H9 (cell line): Measurements from ENCODE around the gene KCTD16. TPM values are rescaled to one million over a fixed set of nuclear protein-coding genes. Genes with fewer than 3 reads are reported as not detected.

Experiments used
- DNase-seq: peaks from one replicate; pipeline ENCODE4 v3.0.0-alpha.2; 2017
- H2AFZ ChIP-seq: one replicate; pipeline ENCODE4 v1.6.1; 2013; ENCODE audit warnings: mild to moderate bottlenecking, low read length, control low read depth, moderate library complexity
- H2AK5ac ChIP-seq: 2 replicates; pipeline ENCODE4 v1.6.1; 2013; ENCODE audit warnings: low read length, control low read depth, mixed read lengths; ENCODE audit not compliant: insufficient read length
- H2BK120ac ChIP-seq: one replicate; pipeline ENCODE4 v1.6.1; 2013; ENCODE audit warnings: low read depth, mild to moderate bottlenecking, low read length, control low read depth, inconsistent platforms; ENCODE audit not compliant: poor library complexity, severe bottlenecking
- H2BK12ac ChIP-seq: 2 replicates; pipeline ENCODE4 v1.6.1; 2013; ENCODE audit warnings: low read length, control low read depth, mixed read lengths, low read depth; ENCODE audit not compliant: insufficient read length
- H2BK15ac ChIP-seq: 2 replicates; pipeline ENCODE4 v1.6.1; 2013; ENCODE audit warnings: low read depth, low read length, control low read depth
- H2BK20ac ChIP-seq: one replicate; pipeline ENCODE4 v1.6.1; 2013; ENCODE audit warnings: low read depth, mild to moderate bottlenecking, low read length, control low read depth, inconsistent platforms; ENCODE audit not compliant: poor library complexity, severe bottlenecking
- H2BK5ac ChIP-seq: 2 replicates; pipeline ENCODE4 v1.6.1; 2013; ENCODE audit warnings: low read length, control low read depth, mixed read lengths; ENCODE audit not compliant: insufficient read length
- H3K14ac ChIP-seq: 2 replicates; pipeline ENCODE4 v1.6.1; 2013; ENCODE audit warnings: low read length, control low read depth; ENCODE audit not compliant: insufficient read depth
- H3K18ac ChIP-seq: 2 replicates; pipeline ENCODE4 v1.6.1; 2013; ENCODE audit warnings: low read depth, mild to moderate bottlenecking, mixed read lengths, low read length, control low read depth; ENCODE audit not compliant: insufficient read length
- H3K23ac ChIP-seq: 2 replicates; pipeline ENCODE4 v1.6.1; 2013; ENCODE audit warnings: low read length, control low read depth, mixed read lengths, low read depth; ENCODE audit not compliant: insufficient read length
- H3K23me2 ChIP-seq: 2 replicates; pipeline ENCODE4 v1.6.1; 2013; ENCODE audit warnings: low read depth, mild to moderate bottlenecking, mixed read lengths, low read length, control low read depth; ENCODE audit not compliant: insufficient read length, poor library complexity, severe bottlenecking
- H3K27ac ChIP-seq: 2 replicates; pipeline ENCODE4 v1.5.1; 2013; ENCODE audit warnings: low read length, control low read depth, mixed read lengths, low read depth; ENCODE audit not compliant: insufficient read length
- H3K27me3 ChIP-seq: 2 replicates; pipeline ENCODE4 v1.6.1; 2013; ENCODE audit warnings: low read length, control low read depth, inconsistent platforms; ENCODE audit not compliant: insufficient read depth
- H3K4ac ChIP-seq: 2 replicates; pipeline ENCODE4 v1.6.1; 2013; ENCODE audit warnings: low read depth, mild to moderate bottlenecking, control low read depth, inconsistent platforms, low read length, moderate library complexity
- H3K4me1 ChIP-seq: 2 replicates; pipeline ENCODE4 v1.6.1; 2013; ENCODE audit warnings: low read length, control low read depth, inconsistent platforms; ENCODE audit not compliant: insufficient read depth
- H3K4me2 ChIP-seq: 2 replicates; pipeline ENCODE4 v1.6.1; 2013; ENCODE audit warnings: low read length, control low read depth, mixed read lengths; ENCODE audit not compliant: insufficient read length, insufficient read depth
- H3K56ac ChIP-seq: 2 replicates; pipeline ENCODE4 v1.6.1; 2013; ENCODE audit warnings: low read depth, mild to moderate bottlenecking, mixed read lengths, low read length, control low read depth; ENCODE audit not compliant: insufficient read length
- H3K79me1 ChIP-seq: 2 replicates; pipeline ENCODE4 v1.6.1; 2013; ENCODE audit warnings: low read depth, mild to moderate bottlenecking, moderate library complexity, low read length, control low read depth, inconsistent platforms; ENCODE audit not compliant: insufficient read depth, poor library complexity, severe bottlenecking
- H3K79me2 ChIP-seq: 2 replicates; pipeline ENCODE4 v1.6.1; 2013; ENCODE audit warnings: low read length, control low read depth, inconsistent platforms; ENCODE audit not compliant: insufficient read depth
- H3K9ac ChIP-seq: 2 replicates; pipeline ENCODE4 v1.6.1; 2013; ENCODE audit warnings: low read length, control low read depth, mixed read lengths; ENCODE audit not compliant: insufficient read length; ENCODE audit errors: extremely low read depth
- H3K9me3 ChIP-seq: one replicate; pipeline ENCODE4 v1.6.1; 2013; ENCODE audit warnings: low read depth, low read length, inconsistent platforms; ENCODE audit not compliant: control insufficient read depth
- H3T11ph ChIP-seq: one replicate; pipeline ENCODE4 v1.6.1; 2013; ENCODE audit warnings: mild to moderate bottlenecking, low read length, control low read depth, inconsistent platforms
- H4K20me1 ChIP-seq: one replicate; pipeline ENCODE4 v1.6.1; 2013; ENCODE audit not compliant: control insufficient read depth, insufficient read length, insufficient read depth
- H4K5ac ChIP-seq: 2 replicates; pipeline ENCODE4 v1.6.1; 2013; ENCODE audit warnings: low read depth, mild to moderate bottlenecking, mixed read lengths, low read length, control low read depth; ENCODE audit not compliant: insufficient read length
- H4K8ac ChIP-seq: replicated peaks from 2 replicates; pipeline ENCODE4 v1.6.1; 2013; ENCODE audit warnings: low read length, control low read depth, mixed read lengths, low read depth; ENCODE audit not compliant: insufficient read length
- H4K91ac ChIP-seq: 2 replicates; pipeline ENCODE4 v1.6.1; 2013; ENCODE audit warnings: low read depth, mild to moderate bottlenecking, moderate library complexity, mixed read lengths, low read length, control low read depth; ENCODE audit not compliant: insufficient read length
- H3K27ac Mint-ChIP-seq, 3 experiments: 2 replicates in 2 of 3; 3 replicates in 1 of 3; pipeline ENCODE4 v1.8.0; 2020 to 2021; ENCODE audit warnings: mixed read lengths in 3 of 3, mild to moderate bottlenecking in 1 of 3, moderate library complexity in 1 of 3
- H3K27me3 Mint-ChIP-seq: 2 replicates; pipeline ENCODE4 v1.8.0; 2021; ENCODE audit warnings: low read depth, mild to moderate bottlenecking, moderate library complexity, mixed read lengths
- H3K36me3 Mint-ChIP-seq, 3 experiments: 2 replicates in 2 of 3; 3 replicates in 1 of 3; pipeline ENCODE4 v1.8.0; 2020 to 2021; ENCODE audit warnings: low read depth in 3 of 3, mixed read lengths in 3 of 3; ENCODE audit not compliant: insufficient read depth in 1 of 3
- H3K4me1 Mint-ChIP-seq, 2 experiments: 2 replicates each; pipeline ENCODE4 v1.8.0; 2020; ENCODE audit warnings: mixed read lengths in 2 of 2
- H3K4me3 Mint-ChIP-seq, 2 experiments: 2 replicates in 1 of 2; 3 replicates in 1 of 2; pipeline ENCODE4 v1.8.0; 2020 to 2021; ENCODE audit warnings: mild to moderate bottlenecking in 2 of 2, mixed read lengths in 2 of 2, moderate library complexity in 1 of 2
- H3K9me3 Mint-ChIP-seq, 2 experiments: 2 replicates in 1 of 2; 3 replicates in 1 of 2; pipeline ENCODE4 v1.8.0; 2020; ENCODE audit warnings: mild to moderate bottlenecking in 2 of 2, mixed read lengths in 2 of 2, moderate library complexity in 1 of 2
- CTCF ChIP-seq: fragments of 200-600 bp; sonication (generic); conservative IDR thresholded peaks from 3 replicates; pipeline ENCODE4 v1.8.0; 2021; ENCODE audit warnings: antibody characterized with exemption, mild to moderate bottlenecking
- WGBS: extraction: QIAGEN DNeasy Blood & Tissue Kit; methylation state at CpG from one replicate; pipeline ENCODE4 v1.1.7; 2013; ENCODE audit warnings: missing lambda C conversion rate, low lambda C conversion rate, mixed read lengths; ENCODE audit not compliant: insufficient read length; ENCODE audit errors: extremely low coverage; 5-methylcytosine and 5-hydroxymethylcytosine counted together
- total RNA-seq: library from RNA; stranded (reverse); gene quantifications from 2 replicates; pipeline ENCODE4 v1.2.1, GENCODE V29; 2021

The KCTD16 gene
- total RNA-seq, 1 experiment from 2014 or later: 0.09 TPM

DNA sequence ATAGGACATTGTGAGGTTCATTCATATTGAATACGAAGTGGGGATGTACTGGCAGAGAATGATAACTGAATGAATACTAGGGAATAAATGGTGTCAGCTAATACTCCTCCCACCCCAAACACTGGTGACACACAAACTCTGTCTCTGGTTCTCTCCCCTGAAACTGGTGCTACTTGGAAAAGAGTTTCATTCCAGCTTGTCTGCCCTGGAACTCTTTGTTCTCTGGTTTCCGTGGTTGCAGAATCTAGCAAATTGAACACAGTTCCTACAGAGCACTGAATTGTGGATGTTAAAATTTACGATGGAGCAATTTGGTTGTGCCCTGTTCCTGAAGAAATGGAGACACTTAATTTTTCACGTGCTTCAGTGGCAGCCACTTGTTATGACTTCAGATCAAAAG, 181.7 kb downstream of the KCTD16 start:
- Mint-ChIP-seq H3K9me3 (peaks cover 0 to 3% of the 10 kb centered on the region in 2 experiments; a peak in 1 of 5 replicates), H3K27me3 (peaks cover 81% of the 10 kb centered on the region)

More for the DNA sequence above, 181.7 kb downstream of the KCTD16 start:
- H3K79me2 ChIP-seq: no peaks in the 10 kb centered on the region
- Mint-ChIP-seq H3K27ac (no peak overlapping the region), H3K4me3 (no peak overlapping the region), H3K4me1 (peaks cover 27 to 28% of the 10 kb centered on the region in 2 experiments), H3K36me3 (no peaks in the 10 kb centered on the region)
- H2AK5ac ChIP-seq: no peak overlapping the region
- no peak for DNase-seq
- no peak overlapping the region for H4K91ac ChIP-seq
- H3K18ac ChIP-seq: no peak overlapping the region
- H2AFZ ChIP-seq: no peak overlapping the region
- no peak overlapping the region for H3K23ac ChIP-seq
- no peak overlapping the region for H3T11ph ChIP-seq
- H3K4ac ChIP-seq: no peak overlapping the region
- H4K8ac ChIP-seq: no peak overlapping the region
- no peak overlapping the region for H3K14ac ChIP-seq
- no peaks in the 10 kb centered on the region for H3K23me2 ChIP-seq
- no peak overlapping the region for H2BK20ac ChIP-seq
- H2BK5ac ChIP-seq: no peak overlapping the region
- H4K5ac ChIP-seq: no peak overlapping the region
- no peak overlapping the region for H3K27ac ChIP-seq
- no peak overlapping the region for H2BK15ac ChIP-seq
- H3K4me2 ChIP-seq: no peak overlapping the region
- WGBS: no CpG with 5 or more reads among the region's 4 CpGs
- no peaks in the 10 kb centered on the region for H3K9me3 ChIP-seq
- H3K9ac ChIP-seq: no peak overlapping the region
- H3K56ac ChIP-seq: no peak overlapping the region
- H3K79me1 ChIP-seq: no peaks in the 10 kb centered on the region
- no peak overlapping the region for H2BK12ac ChIP-seq
- no peaks in the 10 kb centered on the region for H4K20me1 ChIP-seq
- H3K4me1 ChIP-seq: peaks cover 5% of the 10 kb centered on the region
- TF ChIP-seq CTCF: no peak
- H2BK120ac ChIP-seq: no peak overlapping the region
- peaks cover 12% of the 10 kb centered on the region; the same call in 1 of the 2 replicates for H3K27me3 ChIP-seq
